ENCODE results near the gene BTBD16. TPM values are rescaled to one million over a fixed set of nuclear protein-coding genes. Genes with fewer than 3 reads are reported as not detected.

BTBD16 gene
- total RNA-seq (2014; rRNA removed; shearing (Covaris generic)) = not detected in 2 replicates

DNA sequence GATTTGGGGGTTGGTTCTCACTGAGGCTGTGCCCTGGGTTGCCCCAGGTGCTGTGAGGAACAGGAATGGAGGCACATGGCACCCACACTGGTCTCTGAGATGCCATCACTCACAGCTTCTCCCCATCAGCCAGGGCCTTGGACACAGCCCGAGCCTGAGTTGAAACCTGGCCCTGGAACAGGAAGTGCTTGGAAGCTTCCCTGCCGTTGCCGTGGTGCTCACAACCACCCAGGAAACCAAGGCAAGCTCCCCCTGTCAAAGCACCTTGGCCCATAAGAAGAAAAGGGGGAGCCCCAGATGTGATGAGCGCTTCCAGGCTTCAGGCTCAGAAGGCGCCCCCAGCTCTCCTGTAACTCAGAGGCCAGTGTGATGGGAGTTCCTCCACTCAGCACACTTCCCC, at the start of gene BTBD16:
Gene BTBD16, plus strand, starts transcription at position 221 of the 400 bp plus-strand sequence. CDS start 3,786 bp downstream, outside the sequence.
- no peak for DNase-seq (ENCODE audit: low spot score)
- in situ Hi-C loops (cut with HindIII; ENCODE audit: low sequenced_read_pairs) = no loop called here

DNA sequence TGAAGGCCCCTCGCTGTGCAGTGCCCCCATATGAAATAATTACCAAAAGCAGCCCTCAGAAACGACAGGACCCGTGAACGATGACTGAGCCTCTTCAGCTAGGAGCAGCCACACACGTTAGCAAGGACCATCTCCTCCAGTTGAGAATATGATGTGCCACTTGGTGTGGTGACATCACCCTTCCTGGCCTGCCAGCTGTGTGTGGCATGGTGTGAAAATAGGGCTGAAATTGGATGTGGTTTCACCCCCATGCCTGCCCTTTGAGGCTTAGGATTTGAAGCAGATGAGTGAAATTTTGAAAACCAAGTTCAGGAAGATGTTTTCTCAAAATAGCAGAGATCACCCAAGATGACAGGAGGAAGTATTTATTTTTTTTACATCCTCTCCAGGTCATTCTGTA, 49.1 kb upstream of the BTBD16 start:
- DNase-seq (ENCODE audit: low spot score) = no peak
- in situ Hi-C loops (cut with HindIII; ENCODE audit: low sequenced_read_pairs) = no loop called here

DNA sequence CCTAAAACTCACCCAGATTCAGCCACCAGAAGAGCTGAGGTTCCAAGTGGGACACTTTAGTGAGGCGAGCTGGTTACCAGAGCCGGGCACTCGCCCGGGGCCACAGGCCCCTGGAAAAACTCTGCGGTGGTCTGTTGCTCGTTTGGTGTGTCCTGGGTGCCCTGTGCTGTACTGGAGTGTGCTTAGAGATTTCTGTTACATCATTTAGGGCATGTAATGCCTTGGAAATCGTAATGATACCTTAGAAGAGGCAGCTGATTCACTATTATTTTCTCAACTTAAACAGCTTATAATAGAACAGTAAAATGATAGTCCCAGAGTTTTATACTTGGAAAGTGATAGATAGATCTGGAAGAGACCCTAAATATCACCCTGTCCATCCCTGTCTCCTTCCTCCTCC, 48.5 kb upstream of the BTBD16 start:
- DNase-seq (ENCODE audit: low spot score) = no peak
- in situ Hi-C loops (cut with HindIII; ENCODE audit: low sequenced_read_pairs) = no loop called here

DNA sequence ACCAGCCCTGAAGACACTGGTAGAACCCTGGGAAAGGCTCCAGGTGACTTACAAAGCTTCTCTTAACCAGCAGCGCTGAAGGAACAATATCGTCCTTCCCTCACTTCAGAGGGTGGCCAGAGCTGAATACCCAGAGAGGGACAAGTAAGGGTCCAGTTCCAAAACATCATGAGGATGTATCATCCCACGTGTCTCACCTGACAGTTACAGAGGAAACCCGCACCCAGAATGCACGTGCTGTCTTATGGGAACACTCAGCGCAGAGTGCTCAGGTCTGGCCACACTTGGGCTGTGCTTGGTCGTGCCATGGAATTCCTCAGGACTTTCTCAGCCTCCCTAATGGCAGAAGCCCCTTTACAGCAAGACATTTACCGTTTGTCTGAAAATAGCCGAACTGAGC, 46.9 kb upstream of the BTBD16 start:
- DNase-seq (ENCODE audit: low spot score) = no peak
- in situ Hi-C loops (cut with HindIII; ENCODE audit: low sequenced_read_pairs) = no loop called here

DNA sequence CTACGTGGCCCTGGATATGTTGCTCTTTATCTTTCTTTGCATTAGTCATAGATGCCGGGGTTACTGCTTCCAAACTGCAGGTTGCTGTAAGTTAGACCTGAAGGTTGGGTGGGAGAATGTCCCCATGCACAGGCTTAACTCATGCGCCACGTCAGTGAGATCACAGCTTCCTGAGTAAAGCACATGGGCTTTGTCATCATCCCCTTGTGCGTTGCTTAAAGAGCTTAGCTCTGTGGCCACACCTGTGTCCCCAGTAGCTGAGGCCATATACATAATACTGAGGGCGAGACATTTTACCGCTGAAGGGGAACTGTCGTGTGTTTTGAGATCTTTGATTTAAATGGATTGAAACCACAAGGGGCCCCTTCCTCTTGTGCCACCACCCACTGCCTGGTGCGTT, 45.8 kb upstream of the BTBD16 start:
- no peak for DNase-seq (ENCODE audit: low spot score)
- in situ Hi-C loops (cut with HindIII; ENCODE audit: low sequenced_read_pairs) = no loop called here

DNA sequence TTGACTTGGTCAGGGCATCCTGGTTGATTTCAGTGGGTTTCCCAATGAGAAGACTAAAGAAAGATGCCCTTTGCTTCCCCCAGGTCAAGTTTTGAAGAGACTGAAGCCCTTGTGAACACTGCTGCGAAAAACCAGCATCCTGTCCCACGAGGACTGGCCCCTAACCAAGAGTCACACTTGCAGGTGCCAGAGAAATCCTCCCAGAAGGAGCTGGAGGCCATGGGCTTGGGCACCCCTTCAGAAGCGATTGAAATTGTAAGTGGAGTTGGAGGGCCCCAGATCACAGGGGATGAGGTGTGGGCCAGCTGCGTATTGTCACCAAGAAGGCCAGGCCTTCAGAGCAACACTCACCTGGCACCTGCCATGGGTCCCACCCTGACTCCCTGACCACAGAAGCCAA, 43.3 kb upstream of the BTBD16 start:
- in situ Hi-C loops (cut with HindIII; ENCODE audit: low sequenced_read_pairs) = no loop called here
- DNase-seq (ENCODE audit: low spot score) = no peak

DNA sequence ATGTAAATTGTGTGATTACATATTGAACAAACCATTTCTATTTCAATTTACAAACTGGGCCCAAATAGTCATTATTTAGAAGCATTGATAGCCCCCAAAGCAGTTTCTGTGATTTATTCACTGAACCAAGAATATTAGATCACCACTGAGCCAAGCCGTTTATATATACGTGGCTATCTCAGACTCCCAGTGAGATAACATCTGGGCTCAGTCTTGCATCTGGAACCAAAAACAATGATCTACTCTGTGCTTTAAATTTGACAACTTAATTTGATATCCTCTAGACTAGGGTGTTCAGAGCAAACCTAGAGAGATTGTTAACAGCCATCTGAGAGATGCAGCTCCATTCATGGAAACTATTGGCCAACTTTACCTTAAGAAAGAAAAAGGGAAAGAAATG, 41.4 kb upstream of the BTBD16 start:
- in situ Hi-C loops (cut with HindIII; ENCODE audit: low sequenced_read_pairs) = no loop called here
- DNase-seq (ENCODE audit: low spot score) = no peak

DNA sequence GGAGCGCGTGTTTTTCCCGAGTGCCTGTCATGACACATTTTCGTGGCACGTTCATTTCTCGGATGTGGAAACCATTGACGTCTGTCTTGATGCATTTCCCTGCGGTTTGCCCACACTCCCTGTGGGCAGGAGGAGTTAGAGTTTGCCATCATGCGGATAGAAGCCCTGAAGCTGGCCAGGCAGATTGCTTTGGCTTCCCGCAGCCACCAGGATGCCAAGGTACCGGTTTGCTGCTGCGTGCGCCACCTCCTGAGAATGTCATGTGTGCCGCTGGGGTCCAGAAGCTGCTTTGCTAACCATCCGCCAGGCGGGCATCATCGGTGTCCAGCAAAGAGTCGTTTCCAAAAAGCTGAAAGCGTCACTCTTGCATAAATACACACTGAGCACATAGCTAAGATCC, 40.9 kb upstream of the BTBD16 start:
- peak; percentile 71 for DNase-seq (ENCODE audit: low spot score)
- in situ Hi-C loops (cut with HindIII; ENCODE audit: low sequenced_read_pairs) = no loop called here

DNA sequence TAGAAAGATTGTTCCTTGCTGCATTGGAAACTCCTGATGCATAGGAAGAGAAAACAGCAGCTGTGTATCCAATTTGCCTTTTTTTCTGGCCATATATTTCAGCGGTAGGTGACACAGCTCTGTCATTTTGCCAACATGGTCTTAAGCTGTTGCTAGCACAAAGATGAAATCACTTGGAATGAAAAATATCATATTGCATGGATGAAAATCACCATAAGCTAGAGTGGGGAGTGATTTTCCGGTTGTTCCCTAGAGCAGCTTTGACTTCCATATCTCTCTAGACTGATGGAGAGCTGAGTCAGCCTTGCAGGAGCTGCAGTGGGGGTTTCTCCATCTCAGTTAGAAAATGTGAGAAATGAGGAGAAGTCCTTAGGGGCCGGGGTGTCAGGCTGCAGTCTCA, 38.3 kb upstream of the BTBD16 start:
- in situ Hi-C loops (cut with HindIII; ENCODE audit: low sequenced_read_pairs) = no loop called here
- DNase-seq (ENCODE audit: low spot score) = no peak

DNA sequence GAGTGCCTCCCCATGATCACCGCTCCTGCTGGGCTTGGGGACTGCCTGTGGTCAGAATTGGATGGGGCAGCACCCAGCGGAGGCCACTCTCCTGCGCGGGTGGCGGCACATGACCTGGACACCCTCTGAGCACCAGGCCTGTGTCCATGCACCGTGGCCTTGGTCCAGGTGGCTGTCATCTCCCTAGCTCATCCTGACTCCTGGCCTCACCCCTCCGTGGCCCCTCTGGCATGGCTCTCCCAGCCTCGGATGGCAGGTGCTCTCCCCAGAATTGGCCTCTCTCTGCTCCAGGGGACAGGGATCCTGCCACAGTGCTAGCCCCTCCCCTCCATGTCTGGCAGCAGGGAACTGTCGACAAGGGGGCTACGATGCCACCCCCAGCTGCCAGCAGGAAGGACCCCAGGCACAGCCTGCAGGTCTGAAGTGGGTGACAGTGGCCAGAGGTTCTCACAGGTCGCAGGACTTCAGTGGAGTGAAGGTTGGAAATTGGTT, 37.2 kb upstream of the BTBD16 start:
- DNase-seq (ENCODE audit: low spot score) = no peak
- in situ Hi-C loops (cut with HindIII; ENCODE audit: low sequenced_read_pairs) = no loop called here

DNA sequence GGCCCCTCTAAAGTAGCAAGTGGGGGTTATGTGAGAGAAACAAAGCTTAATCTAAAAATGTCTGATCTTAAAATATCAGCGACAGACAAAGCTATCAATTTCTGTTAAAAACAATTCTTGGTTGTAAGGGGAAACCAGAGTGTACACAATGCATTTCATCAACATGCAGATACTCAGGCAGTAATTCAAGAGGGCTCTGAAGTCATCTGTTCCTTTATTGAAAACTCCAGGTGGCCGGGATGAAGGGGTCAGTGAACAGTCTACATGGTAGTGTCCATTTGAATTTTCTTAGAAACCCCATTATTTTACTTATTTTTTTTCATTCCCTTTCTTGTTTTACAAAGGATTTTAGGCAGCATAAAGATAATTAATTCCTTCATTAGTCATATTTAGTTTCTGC, 36.7 kb upstream of the BTBD16 start:
- DNase-seq (ENCODE audit: low spot score) = no peak
- in situ Hi-C loops (cut with HindIII; ENCODE audit: low sequenced_read_pairs) = no loop called here

DNA sequence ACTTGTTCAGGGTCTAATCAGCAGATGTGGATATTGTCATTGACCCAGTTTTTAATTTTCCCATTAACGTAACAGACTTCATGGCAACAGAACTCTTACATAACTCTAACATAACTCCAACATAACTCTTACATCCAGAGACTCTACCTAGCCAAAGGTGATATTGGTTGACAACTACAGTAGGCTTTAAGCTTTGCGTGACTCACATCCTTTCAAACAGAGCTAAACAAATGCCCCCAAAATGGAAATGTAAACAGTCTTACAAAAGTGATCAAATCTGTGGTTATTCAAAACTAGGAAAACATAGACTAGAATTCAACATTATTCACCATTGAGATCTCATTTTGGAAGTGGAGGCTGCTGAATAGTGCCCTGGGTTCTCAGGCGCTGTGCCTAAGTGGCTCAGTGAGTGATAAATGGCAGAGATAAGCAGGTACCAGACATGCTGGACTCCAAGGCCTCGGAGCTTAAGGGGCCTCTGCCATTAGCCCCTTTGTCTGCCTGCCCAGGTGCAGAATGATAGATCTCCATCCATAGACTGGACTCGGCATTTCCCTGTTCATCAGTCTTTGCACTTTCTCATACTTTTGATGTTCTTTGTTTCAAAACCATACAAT, 34.3 kb upstream of the BTBD16 start:
- in situ Hi-C loops (cut with HindIII; ENCODE audit: low sequenced_read_pairs) = no loop called here
- no peak for DNase-seq (ENCODE audit: low spot score)

DNA sequence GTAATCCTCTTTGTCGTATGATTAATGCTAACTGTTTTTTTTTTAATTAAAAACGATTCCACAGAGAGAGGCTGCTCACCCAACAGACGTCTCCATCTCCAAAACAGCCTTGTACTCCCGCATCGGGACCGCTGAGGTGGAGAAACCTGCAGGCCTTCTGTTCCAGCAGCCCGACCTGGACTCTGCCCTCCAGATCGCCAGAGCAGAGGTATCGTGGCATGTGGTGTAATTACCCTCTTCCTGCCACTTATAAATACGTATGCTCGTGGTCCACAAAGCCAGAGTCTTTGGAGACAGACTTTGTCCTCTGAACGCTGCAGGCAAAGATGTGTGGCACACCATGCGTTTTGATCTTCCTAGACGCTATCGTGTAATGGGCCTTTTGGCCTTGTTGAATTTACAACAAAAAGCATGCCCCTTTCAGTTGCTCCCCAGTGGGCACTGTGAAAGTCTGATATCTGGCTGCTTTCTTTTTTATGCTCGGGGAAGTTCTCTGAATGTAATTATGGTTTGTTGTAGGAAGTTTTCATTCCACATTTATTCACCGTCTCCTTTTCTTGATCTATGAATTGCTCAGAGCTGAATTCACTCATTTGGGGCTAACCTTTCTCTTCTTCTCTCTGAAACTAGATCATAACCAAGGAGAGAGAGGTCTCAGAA, 33.6 kb upstream of the BTBD16 start:
- DNase-seq (ENCODE audit: low spot score) = no peak
- in situ Hi-C loops (cut with HindIII; ENCODE audit: low sequenced_read_pairs) = no loop called here

DNA sequence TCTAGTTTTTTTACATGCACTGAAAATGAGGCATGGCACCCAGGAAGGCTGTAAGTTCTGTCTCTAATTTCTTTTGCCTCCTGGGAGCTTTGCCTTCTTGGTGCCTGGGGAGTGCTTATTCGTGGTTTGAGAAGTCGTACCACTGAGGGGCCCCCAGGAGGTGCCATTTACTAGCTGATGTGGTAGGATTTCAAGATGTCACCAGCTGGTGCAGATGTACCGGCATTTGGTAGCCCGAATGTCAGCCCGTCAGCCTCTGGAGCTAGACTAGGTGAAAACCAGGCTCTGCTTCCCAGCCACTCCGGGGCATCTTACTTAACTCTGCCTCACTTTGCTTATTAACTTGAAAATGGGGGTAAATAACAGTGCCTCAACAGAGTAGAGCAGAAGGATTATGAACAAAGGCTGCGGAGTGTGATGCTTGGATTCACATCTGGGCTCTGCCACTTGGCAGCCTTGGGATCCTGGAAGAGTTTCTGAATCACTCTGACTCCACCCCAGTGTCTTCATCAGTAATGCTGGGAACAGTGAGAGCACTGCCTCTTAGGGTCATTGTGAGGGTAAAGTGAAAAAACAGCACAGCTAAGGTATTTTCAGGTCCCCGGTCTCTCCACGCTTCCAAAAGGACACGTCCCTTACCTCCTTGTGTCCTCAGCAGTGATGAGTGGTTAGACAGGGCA, 31.4 kb upstream of the BTBD16 start:
- DNase-seq (ENCODE audit: low spot score) = no peak
- in situ Hi-C loops (cut with HindIII; ENCODE audit: low sequenced_read_pairs) = no loop called here

DNA sequence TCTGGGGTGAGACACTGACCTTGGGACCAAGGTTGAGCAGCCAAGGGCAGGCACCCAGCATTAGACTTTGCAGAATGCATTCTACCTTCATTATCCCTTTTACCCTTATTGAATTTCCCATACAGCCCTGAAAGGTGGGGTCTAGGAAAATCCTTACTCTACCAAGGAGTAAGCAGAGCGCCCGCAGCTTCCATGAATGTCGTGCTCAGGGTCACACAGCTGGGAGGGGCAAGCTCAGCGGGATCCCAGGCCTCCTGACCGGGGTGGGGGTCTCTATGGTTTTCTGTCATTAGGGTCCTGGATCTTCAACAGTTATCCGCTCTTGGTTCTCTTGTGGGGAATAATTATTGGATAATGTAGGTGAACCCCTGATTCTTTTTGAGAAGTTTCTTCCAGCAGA, 30.7 kb upstream of the BTBD16 start:
- DNase-seq (ENCODE audit: low spot score) = no peak
- in situ Hi-C loops (cut with HindIII; ENCODE audit: low sequenced_read_pairs) = no loop called here

DNA sequence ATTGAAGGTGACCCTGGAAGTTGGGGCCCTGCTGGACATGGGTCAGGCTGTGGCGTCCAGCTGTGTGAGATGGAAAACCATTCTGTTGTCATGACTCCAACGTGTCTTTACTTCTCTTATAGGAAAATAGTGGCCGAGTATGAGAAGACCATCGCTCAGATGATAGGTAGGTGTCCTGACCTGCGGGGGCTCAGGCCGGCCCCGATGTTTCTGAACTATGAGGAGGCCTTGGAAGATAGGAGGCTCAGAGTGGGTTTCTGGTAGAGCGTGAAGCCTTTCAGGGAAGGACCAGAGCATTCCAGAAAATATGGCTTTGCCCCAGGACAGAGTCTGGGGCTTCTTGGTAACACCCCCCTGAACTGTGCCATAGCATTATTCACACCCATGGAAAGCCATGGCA, 29.3 kb upstream of the BTBD16 start:
- no peak for DNase-seq (ENCODE audit: low spot score)
- in situ Hi-C loops (cut with HindIII; ENCODE audit: low sequenced_read_pairs) = no loop called here

DNA sequence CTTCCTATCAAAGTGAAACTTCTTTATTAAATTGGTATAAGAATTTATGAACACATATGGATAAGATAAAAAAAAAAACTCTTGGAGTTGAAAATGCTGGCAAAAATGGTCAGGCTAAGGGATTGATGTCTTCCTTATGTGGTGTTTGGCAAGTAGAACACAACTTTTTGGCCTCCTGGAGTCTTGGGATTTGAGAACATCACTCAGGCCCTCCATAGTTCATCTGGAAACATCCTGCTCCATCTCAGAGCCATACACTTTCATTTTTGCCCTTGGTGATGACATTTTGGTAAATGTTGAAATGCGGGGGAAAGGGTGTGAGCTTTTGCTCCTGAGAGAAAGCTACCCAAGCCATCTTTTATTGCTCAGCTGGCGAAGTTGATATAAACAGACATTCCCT, 27.5 kb upstream of the BTBD16 start:
- no peak for DNase-seq (ENCODE audit: low spot score)
- in situ Hi-C loops (cut with HindIII; ENCODE audit: low sequenced_read_pairs) = no loop called here

DNA sequence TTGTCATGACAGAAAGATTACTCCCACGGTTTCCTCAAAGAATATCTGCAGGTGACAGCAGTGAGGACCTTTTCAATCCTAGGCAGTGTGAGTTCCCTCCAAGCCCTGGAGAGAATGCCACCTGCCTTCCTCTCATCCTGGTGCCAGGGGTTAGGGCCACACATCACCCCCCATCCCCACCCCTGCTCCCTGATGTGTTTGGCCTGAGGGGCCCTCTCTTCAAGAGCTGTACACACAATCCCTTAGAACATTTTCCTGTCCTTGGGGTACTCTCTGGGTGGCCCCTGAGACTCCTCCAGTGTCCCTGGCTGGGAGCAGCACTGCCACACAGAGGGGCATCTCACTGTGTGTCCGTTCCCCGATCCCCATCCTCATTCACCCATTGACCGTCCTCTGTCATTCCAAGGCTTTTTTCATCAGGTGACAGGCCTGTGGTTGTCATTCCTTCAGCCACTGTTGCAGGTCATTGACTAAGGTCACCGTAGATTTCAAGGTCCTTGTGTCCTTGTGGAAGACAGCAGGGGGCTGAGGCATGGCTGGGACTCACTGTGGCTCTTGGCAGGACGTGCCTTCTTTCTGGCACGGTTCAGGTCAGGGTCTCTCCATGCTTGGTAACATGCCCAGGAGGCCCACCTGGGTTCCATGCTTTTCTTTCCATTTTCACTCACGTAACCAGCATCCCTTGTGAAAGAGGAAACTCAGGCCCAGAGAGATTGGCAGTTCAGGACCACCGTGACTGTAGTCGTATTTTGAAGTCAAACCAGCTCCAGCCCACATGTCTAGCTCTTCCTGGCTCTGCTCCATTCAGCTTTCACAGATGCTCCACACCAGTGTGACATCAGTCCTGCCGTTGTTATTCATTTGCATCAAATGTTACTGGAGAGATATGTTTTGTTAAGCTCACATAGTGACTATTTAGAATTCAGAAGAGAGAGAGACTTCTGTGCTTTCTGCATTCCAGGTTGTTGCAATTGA, 26.8 kb upstream of the BTBD16 start:
- in situ Hi-C loops (cut with HindIII; ENCODE audit: low sequenced_read_pairs) = no loop called here
- no peak for DNase-seq (ENCODE audit: low spot score)

DNA sequence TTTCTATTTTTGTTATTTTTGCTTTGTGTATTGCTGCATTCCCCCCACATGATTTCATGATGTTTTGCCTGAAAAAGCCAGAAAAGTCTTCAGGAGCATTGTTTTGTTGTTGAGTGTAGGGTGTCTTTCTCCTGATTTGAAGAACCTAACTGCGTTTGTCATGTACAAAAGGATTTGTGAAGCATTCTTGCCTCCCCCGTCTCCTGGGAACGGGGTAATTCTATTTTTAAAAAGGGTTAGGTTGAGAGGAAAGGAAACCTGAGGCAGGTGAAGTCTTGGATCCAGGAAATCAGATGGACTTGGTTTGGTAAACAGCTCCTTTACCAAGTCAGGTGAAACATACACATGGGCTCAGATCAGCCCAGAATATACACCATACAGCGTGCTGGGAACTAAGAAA, 26.0 kb upstream of the BTBD16 start:
- in situ Hi-C loops (cut with HindIII; ENCODE audit: low sequenced_read_pairs) = no loop called here

More for the DNA sequence above, 26.0 kb upstream of the BTBD16 start:
- no peak for DNase-seq (ENCODE audit: low spot score)

All from G401 (cell line).